K562 (cell line): Measurements from ENCODE around the gene DHRS3. TPM values are rescaled to one million over a fixed set of nuclear protein-coding genes. Genes with fewer than 3 reads are reported as not detected.

ENCODE experiments used
- BRF1 ChIP-seq: IDR thresholded peaks from 3 replicates; pipeline ENCODE4 v1.6.1; 2011; ENCODE audit warnings: borderline replicate concordance, mild to moderate bottlenecking; ENCODE audit not compliant: insufficient read length; ENCODE audit errors: extremely low read depth
- C11orf30 ChIP-seq: fragments of 450-650 bp; IDR thresholded peaks from 2 replicates; pipeline ENCODE4 v1.6.1; 2016; ENCODE audit warnings: low read depth, mild to moderate bottlenecking
- ETS2 ChIP-seq: IDR thresholded peaks from 2 replicates; pipeline ENCODE4 v1.6.1; 2016; ENCODE audit warnings: borderline replicate concordance, missing genetic modification characterization, mild to moderate bottlenecking, moderate library complexity, missing compliant biosample characterization; ENCODE audit not compliant: poor library complexity, severe bottlenecking
- HDAC2 ChIP-seq: fragments of 450-650 bp; IDR thresholded peaks from 2 replicates; pipeline ENCODE4 v1.6.1; 2016; ENCODE audit warnings: mild to moderate bottlenecking
- ID3 ChIP-seq, 2 experiments: fragments of 250-450 bp in 1 of 2; fragments of 450-650 bp in 1 of 2; sonication (Bioruptor Pico) in 1 of 2; IDR thresholded peaks; 2 replicates each; pipeline versions ENCODE4 v1.6.1 to v1.8.0; 2016 to 2021; ENCODE audit warnings: mild to moderate bottlenecking in 2 of 2, moderate library complexity in 2 of 2, missing compliant biosample characterization in 1 of 2, missing genetic modification characterization in 1 of 2
- KAT2B ChIP-seq: IDR thresholded peaks from one replicate; pipeline ENCODE4 v1.6.1; 2012; ENCODE audit warnings: low read depth, mild to moderate bottlenecking, control low read depth, inconsistent platforms, low read length, moderate library complexity
- KDM1A ChIP-seq, 2 experiments: fragments of 450-650 bp; IDR thresholded peaks; 2 replicates each; pipeline ENCODE4 v1.6.1; 2016; ENCODE audit warnings: mild to moderate bottlenecking in 2 of 2
- NFE2 ChIP-seq: IDR thresholded peaks from 2 replicates; pipeline ENCODE4 v1.6.1; 2014; ENCODE audit warnings: antibody characterized with exemption, low read depth
- POLR2AphosphoS5 ChIP-seq: IDR thresholded peaks from 2 replicates; pipeline ENCODE4 v1.6.1; 2011; ENCODE audit warnings: mild to moderate bottlenecking, low read depth, low read length, moderate library complexity; ENCODE audit not compliant: control insufficient read depth, insufficient read depth
- RBM25 ChIP-seq: fragments of 200-400 bp; formaldehyde crosslinking; IDR thresholded peaks from 2 replicates; pipeline ENCODE4 v1.6.1; 2018; ENCODE audit warnings: low read length, low read depth, moderate library complexity; ENCODE audit not compliant: severe bottlenecking
- RNF2 ChIP-seq: sonication (generic); IDR thresholded peaks from 2 replicates; pipeline ENCODE4 v1.6.1; 2016
- SMARCA5 ChIP-seq: fragments of 450-650 bp; IDR thresholded peaks from 2 replicates; pipeline ENCODE4 v1.6.1; 2016
- TRIM24 ChIP-seq, 2 experiments: fragments of 450-650 bp; IDR thresholded peaks; 2 replicates each; pipeline ENCODE4 v1.6.1; 2016
- ZNF124 ChIP-seq: sonication (generic); formaldehyde crosslinking; IDR thresholded peaks from 2 replicates; pipeline ENCODE4 v1.8.1; 2022; ENCODE audit warnings: missing genetic modification reagents
- ZNF146 ChIP-seq: IDR thresholded peaks from one replicate; pipeline ENCODE4 v1.6.1; 2018; ENCODE audit warnings: missing compliant biosample characterization; ENCODE audit not compliant: unreplicated experiment
- ZNF277 ChIP-seq: fragments of 250-450 bp; sonication (Bioruptor Pico); IDR thresholded peaks from 2 replicates; pipeline ENCODE4 v1.8.0; 2022; ENCODE audit warnings: inconsistent platforms, mild to moderate bottlenecking, moderate library complexity, borderline replicate concordance
- ZNF347 ChIP-seq: fragments of 450-650 bp; formaldehyde crosslinking; IDR thresholded peaks from 2 replicates; pipeline ENCODE4 v1.4.0; 2020; ENCODE audit warnings: low read depth, mild to moderate bottlenecking, moderate library complexity
- ZNF445 ChIP-seq: fragments of 250-450 bp; sonication (Bioruptor Pico); IDR thresholded peaks from 2 replicates; pipeline ENCODE4 v1.4.0; 2020; ENCODE audit warnings: low read depth, mild to moderate bottlenecking, moderate library complexity
- ZNF699 ChIP-seq: fragments of 250-450 bp; sonication (Bioruptor Pico); IDR thresholded peaks from 2 replicates; pipeline ENCODE4 v1.8.0; 2021; ENCODE audit warnings: mild to moderate bottlenecking, moderate library complexity; ENCODE audit not compliant: insufficient replicate concordance
- polyA plus RNA-seq, 8 experiments: library from polyadenylated mRNA; depleted of rRNA in 4 of 8; stranded (reverse) in 5 of 8; unstranded in 3 of 8; fragments of >200 nt; fragmentation: Nextera tagmentation in 2 of 8; fragmentation: Illumina TruSeq in 1 of 8; extraction: Ambion mirVana in 2 of 8; extraction: Trizol in 1 of 8; gene quantifications; 2 replicates each; pipeline versions ENCODE4 v1.2.1 to v1.2.3, GENCODE V29; 2011 to 2014; ENCODE audit warnings: inconsistent platforms in 1 of 8, missing spikeins in 1 of 8
- total RNA-seq, 7 experiments: library from RNA; depleted of rRNA in 6 of 7; stranded (reverse); fragments of >200 nt in 6 of 7; fragmentation: Illumina TruSeq in 2 of 7; extraction: Trizol in 2 of 7; gene quantifications; 2 replicates each; pipeline versions ENCODE4 v1.2.1 to v1.2.3, GENCODE V29; 2011 to 2021; ENCODE audit warnings: low replicate concordance in 1 of 7
- TF ChIP-seq, protein P1 (sequence below): fragments of 450-650 bp; IDR thresholded peaks from 2 replicates; pipeline ENCODE4 v1.6.1; 2017; ENCODE audit warnings: antibody characterized with exemption, mild to moderate bottlenecking
- TF ChIP-seq, protein P2 (sequence below): sonication (generic); IDR thresholded peaks from 2 replicates; pipeline ENCODE4 v1.6.1; 2016
- TF ChIP-seq, protein P3 (sequence below): fragments of 250-450 bp; sonication (Bioruptor Pico); IDR thresholded peaks from 2 replicates; pipeline ENCODE4 v1.5.0; 2021

Gene DHRS3
- total and polyA plus RNA-seq, 9 of the 15 experiments (the other 6 are each of a cell fraction or from before 2014, with no cell fraction given) = 21.0 to 116 (median 58.7) TPM

DNA sequence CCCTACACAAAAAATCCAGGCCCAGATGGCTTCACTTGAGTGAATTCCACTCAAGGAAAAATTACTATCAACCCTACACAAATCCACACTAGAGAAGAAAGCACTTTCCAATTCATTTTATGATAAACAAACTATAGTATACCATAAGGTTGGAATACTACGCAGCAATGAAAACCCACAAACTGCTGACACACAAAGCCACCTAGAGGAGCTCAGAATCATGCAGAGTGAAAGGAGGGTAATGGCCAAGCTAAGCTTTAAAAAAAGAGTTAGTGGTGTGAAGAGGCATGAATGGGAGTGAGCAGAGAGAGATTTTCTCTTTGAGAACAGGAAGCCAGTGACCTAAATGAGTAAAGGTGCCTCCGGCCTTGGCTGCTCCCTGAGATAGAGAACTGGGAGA, 93.7 kb downstream of the DHRS3 start (continued):
- TF ChIP-seq BRF1 (no peak), ZNF445 (CRISPR knock-in tag) (no peak), ZNF146 (CRISPR knock-in tag) (peak; percentile 100), RNF2 (no peak), ZNF277 (CRISPR knock-in tag) (no peak), SMARCA5 (0 out of 2 replicates have a peak, but pooled peaks have one; percentile 50), KDM1A (IDR thresholded peaks at IDR 0.05) (peak; percentile 55 to 79), KAT2B (no peak), ZNF699 (CRISPR knock-in tag) (no peak), POLR2AphosphoS5 (no peak), ID3 (CRISPR knock-in tag; IDR thresholded peaks at IDR 0.05) (no peak), ID3 (tag; IDR thresholded peaks at IDR 0.05) (no peak), ETS2 (tag) (no peak), NFE2 (peak; percentile 31; the same call in 1 of the 2 replicates), ZNF347 (CRISPR knock-in tag) (no peak), RBM25 (peak; percentile 48), HDAC2 (peak; percentile 44; the same call in 1 of the 2 replicates), ZNF124 (CRISPR knock-in tag) (no peak), C11orf30 (0 out of 2 replicates have a peak, but pooled peaks have one; percentile 6), TRIM24 (IDR thresholded peaks at IDR 0.05) (0 out of 4 replicates have a peak, but pooled peaks of 1 of the 2 experiments have one; percentile 15)
- TF ChIP-seq, protein P1, sequence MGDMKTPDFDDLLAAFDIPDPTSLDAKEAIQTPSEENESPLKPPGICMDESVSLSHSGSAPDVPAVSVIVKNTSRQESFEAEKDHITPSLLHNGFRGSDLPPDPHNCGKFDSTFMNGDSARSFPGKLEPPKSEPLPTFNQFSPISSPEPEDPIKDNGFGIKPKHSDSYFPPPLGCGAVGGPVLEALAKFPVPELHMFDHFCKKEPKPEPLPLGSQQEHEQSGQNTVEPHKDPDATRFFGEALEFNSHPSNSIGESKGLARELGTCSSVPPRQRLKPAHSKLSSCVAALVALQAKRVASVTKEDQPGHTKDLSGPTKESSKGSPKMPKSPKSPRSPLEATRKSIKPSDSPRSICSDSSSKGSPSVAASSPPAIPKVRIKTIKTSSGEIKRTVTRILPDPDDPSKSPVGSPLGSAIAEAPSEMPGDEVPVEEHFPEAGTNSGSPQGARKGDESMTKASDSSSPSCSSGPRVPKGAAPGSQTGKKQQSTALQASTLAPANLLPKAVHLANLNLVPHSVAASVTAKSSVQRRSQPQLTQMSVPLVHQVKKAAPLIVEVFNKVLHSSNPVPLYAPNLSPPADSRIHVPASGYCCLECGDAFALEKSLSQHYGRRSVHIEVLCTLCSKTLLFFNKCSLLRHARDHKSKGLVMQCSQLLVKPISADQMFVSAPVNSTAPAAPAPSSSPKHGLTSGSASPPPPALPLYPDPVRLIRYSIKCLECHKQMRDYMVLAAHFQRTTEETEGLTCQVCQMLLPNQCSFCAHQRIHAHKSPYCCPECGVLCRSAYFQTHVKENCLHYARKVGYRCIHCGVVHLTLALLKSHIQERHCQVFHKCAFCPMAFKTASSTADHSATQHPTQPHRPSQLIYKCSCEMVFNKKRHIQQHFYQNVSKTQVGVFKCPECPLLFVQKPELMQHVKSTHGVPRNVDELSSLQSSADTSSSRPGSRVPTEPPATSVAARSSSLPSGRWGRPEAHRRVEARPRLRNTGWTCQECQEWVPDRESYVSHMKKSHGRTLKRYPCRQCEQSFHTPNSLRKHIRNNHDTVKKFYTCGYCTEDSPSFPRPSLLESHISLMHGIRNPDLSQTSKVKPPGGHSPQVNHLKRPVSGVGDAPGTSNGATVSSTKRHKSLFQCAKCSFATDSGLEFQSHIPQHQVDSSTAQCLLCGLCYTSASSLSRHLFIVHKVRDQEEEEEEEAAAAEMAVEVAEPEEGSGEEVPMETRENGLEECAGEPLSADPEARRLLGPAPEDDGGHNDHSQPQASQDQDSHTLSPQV = no peak
- TF ChIP-seq, protein P2, sequence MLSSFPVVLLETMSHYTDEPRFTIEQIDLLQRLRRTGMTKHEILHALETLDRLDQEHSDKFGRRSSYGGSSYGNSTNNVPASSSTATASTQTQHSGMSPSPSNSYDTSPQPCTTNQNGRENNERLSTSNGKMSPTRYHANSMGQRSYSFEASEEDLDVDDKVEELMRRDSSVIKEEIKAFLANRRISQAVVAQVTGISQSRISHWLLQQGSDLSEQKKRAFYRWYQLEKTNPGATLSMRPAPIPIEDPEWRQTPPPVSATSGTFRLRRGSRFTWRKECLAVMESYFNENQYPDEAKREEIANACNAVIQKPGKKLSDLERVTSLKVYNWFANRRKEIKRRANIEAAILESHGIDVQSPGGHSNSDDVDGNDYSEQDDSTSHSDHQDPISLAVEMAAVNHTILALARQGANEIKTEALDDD = no peak
- TF ChIP-seq, protein P3, sequence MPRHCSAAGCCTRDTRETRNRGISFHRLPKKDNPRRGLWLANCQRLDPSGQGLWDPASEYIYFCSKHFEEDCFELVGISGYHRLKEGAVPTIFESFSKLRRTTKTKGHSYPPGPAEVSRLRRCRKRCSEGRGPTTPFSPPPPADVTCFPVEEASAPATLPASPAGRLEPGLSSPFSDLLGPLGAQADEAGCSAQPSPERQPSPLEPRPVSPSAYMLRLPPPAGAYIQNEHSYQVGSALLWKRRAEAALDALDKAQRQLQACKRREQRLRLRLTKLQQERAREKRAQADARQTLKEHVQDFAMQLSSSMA (CRISPR knock-in tag) = no peak
